Omental fat pad (tissue), 4 donors: Measurements from ENCODE around the gene ADRB2. TPM values are rescaled to one million over a fixed set of nuclear protein-coding genes. Genes with fewer than 3 reads are reported as not detected.
"Not testable (repeated sequence)": the region's sequence is repeated elsewhere in the genome, so short reads cannot be mapped to it uniquely, and the experiment has no call there.

Source experiments
- ATAC-seq: fragments of 150-250 bp; one replicate; pipeline ENCODE4 v1.9.1; 2016; ENCODE audit warnings: mild to moderate bottlenecking, moderate library complexity; ENCODE audit not compliant: low FRiP score
- DNase-seq: peaks from one replicate; pipeline ENCODE4 v3.0.0-alpha.2; 2019; ENCODE audit warnings: low spot score
- total RNA-seq, 4 donors: library from RNA; depleted of rRNA; stranded (reverse); fragments of >200 nt; gene quantifications; one replicate each; pipeline ENCODE4 v1.1.0, GENCODE V29; 2016
- TF ChIP-seq, protein P1 (sequence below), 3 donors: fragments of 450-650 bp; IDR thresholded peaks; one replicate each; pipeline ENCODE4 v1.5.1; 2016 to 2017; ENCODE audit warnings: antibody characterized with exemption in 3 of 3, mild to moderate bottlenecking in 3 of 3, moderate library complexity in 2 of 3

ADRB2 gene
- total RNA-seq, 4 donors from 2014 or later: 20.5 to 68.7 (median 37.4) TPM

- TF ChIP-seq, protein P1, sequence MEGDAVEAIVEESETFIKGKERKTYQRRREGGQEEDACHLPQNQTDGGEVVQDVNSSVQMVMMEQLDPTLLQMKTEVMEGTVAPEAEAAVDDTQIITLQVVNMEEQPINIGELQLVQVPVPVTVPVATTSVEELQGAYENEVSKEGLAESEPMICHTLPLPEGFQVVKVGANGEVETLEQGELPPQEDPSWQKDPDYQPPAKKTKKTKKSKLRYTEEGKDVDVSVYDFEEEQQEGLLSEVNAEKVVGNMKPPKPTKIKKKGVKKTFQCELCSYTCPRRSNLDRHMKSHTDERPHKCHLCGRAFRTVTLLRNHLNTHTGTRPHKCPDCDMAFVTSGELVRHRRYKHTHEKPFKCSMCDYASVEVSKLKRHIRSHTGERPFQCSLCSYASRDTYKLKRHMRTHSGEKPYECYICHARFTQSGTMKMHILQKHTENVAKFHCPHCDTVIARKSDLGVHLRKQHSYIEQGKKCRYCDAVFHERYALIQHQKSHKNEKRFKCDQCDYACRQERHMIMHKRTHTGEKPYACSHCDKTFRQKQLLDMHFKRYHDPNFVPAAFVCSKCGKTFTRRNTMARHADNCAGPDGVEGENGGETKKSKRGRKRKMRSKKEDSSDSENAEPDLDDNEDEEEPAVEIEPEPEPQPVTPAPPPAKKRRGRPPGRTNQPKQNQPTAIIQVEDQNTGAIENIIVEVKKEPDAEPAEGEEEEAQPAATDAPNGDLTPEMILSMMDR (IDR thresholded peaks at IDR 0.05): no peak
- DNase-seq: no peak
- ATAC-seq: no peak
Measured at GRCh38 chr5:148873120-148873519, 46.7 kb downstream of the ADRB2 start.

DNA sequence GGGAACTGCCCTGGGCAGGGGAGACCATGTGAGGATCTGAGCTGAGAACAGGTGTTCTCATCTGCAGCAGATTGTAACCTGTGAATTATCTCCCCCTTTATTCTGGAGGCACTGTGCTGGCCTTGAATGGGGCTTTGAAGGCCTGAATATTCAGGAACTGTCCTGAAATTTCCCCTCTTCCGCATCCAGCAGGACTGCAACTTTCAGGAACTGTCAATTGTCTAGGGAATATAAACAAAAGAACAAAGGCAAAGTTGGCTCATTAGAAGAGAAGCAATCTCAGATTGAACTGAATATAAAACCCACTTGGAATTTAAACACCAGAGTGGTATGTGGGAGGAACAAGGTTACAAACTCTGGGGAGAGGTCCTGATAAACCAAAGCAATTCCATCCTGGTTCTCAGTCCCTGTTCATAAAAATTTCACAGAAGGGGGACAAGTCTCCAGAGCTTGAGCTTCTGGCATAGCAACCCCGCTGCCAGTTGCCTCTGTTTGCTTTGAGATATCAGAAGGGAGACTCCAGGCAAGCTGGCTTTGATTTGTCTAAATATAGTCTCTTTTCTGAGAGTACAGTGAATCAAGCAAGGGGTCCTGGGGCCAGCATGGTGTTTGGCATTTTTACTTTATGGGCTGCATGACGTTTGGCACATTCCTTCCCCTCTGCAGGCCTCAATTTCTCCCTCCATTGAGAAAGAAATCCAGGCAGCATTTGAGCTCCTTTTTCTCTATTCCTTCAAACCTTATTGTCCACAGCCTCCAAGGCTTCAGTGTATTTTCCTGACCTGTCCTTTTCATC lies 47.5 kb downstream of the ADRB2 start:
- TF ChIP-seq, protein P1 (IDR thresholded peaks at IDR 0.05): no peak

GRCh38 chr5:148875205-148875875 lies 48.9 kb downstream of the ADRB2 start:
- TF ChIP-seq, protein P1 (IDR thresholded peaks at IDR 0.05): no peak
- no peak for DNase-seq
- ATAC-seq: no peak

More for the DNA sequence above, 47.5 kb downstream of the ADRB2 start:
- DNase-seq (no peak), ATAC-seq (no peak)

DNA sequence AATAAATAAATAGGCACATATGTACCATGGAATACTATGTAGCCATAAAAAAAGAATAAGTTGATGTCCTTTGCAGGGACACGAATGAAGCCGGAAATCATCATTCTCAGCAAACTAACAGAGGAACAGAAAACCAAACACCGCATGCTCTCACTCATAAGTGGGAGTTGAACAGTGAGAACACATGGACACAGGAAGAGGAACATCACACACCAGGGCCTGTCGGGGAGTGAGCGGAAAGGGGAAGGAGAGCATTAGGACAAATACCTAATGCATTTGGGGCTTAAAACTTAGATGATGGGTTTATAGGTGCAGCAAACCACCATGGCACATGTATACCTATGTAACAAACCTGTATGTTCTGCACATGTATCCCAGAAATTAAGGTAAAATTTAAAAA lies 51.0 kb downstream of the ADRB2 start:
- not testable (repeated sequence) for DNase-seq, ATAC-seq

Other genes starting within 250 kb of the ADRB2 start
- not detected for gene HTR4, start 172.1 kb upstream of the ADRB2 start, total RNA-seq
- 1 to 10 TPM in 3 of 4 donors, under 1 TPM in 1; 0.69 to 8.4 (median 2.1) TPM for gene SH3TC2, start 236.5 kb downstream of the ADRB2 start, total RNA-seq